Keratinocyte (primary cell): ENCODE results near the gene SMC2. TPM values are rescaled to one million over a fixed set of nuclear protein-coding genes. Genes with fewer than 3 reads are reported as not detected.

Source experiments
- DNase-seq: peaks from one replicate; pipeline ENCODE4 v3.0.0-alpha.2; 2011; ENCODE audit warnings: low read depth, missing footprints, low spot score
- FAIRE-seq: peaks from 2 replicates; lab custom pipeline; 2011; peaks lifted over from hg19 to GRCh38; lab: Jason Lieb, UNC
- H2AFZ ChIP-seq: 2 replicates; pipeline ENCODE4 v1.6.0; 2012; ENCODE audit warnings: low read length, control low read depth, inconsistent platforms; ENCODE audit not compliant: control insufficient read depth
- H3K27ac ChIP-seq: 2 replicates; pipeline ENCODE4 v1.5.1; 2011; ENCODE audit warnings: low read length; ENCODE audit not compliant: control insufficient read depth, insufficient read depth
- H3K27me3 ChIP-seq: 3 replicates; pipeline ENCODE4 v1.6.0; 2011; ENCODE audit warnings: low read length; ENCODE audit not compliant: control insufficient read depth, insufficient read depth; ENCODE audit errors: extremely low read depth
- H3K36me3 ChIP-seq, 2 experiments: 2 replicates in 1 of 2; 3 replicates in 1 of 2; pipeline ENCODE4 v1.5.1; 2011; ENCODE audit warnings: low read length in 2 of 2, mild to moderate bottlenecking in 1 of 2; ENCODE audit not compliant: control insufficient read depth in 2 of 2, insufficient read depth in 2 of 2; ENCODE audit errors: extremely low read depth in 1 of 2
- H3K4me1 ChIP-seq: 3 replicates; pipeline ENCODE4 v1.5.1; 2011; ENCODE audit warnings: low read length; ENCODE audit not compliant: control insufficient read depth, insufficient read depth; ENCODE audit errors: extremely low read depth
- H3K4me2 ChIP-seq: 3 replicates; pipeline ENCODE4 v1.6.0; 2011; ENCODE audit warnings: low read depth, low read length; ENCODE audit not compliant: control insufficient read depth, insufficient read depth; ENCODE audit errors: extremely low read depth
- H3K4me3 ChIP-seq, 3 experiments: fragments of 200-600 bp in 1 of 3; sonication (generic) in 1 of 3; 2 replicates in 2 of 3; 3 replicates in 1 of 3; pipeline ENCODE4 v1.5.1; 2011 to 2016; ENCODE audit warnings: low read length in 3 of 3, mild to moderate bottlenecking in 3 of 3, control low read depth in 2 of 3, inconsistent platforms in 1 of 3, low read depth in 1 of 3, mixed read lengths in 1 of 3, mixed run types in 1 of 3, moderate library complexity in 1 of 3; ENCODE audit not compliant: control insufficient read depth in 2 of 3, insufficient read depth in 2 of 3; ENCODE audit errors: extremely low read depth in 1 of 3
- H3K79me2 ChIP-seq: 2 replicates; pipeline ENCODE4 v1.6.0; 2012; ENCODE audit warnings: low read length; ENCODE audit not compliant: control insufficient read depth, insufficient read depth
- H3K9ac ChIP-seq: 3 replicates; pipeline ENCODE4 v1.6.0; 2011; ENCODE audit warnings: low read length; ENCODE audit not compliant: control insufficient read depth, insufficient read depth; ENCODE audit errors: extremely low read depth
- H3K9me1 ChIP-seq: 3 replicates; pipeline ENCODE4 v1.6.0; 2011; ENCODE audit warnings: low read length; ENCODE audit not compliant: control insufficient read depth, insufficient read depth; ENCODE audit errors: extremely low read depth
- H3K9me3 ChIP-seq: 2 replicates; pipeline ENCODE4 v1.5.1; 2012; ENCODE audit warnings: low read depth, low read length; ENCODE audit not compliant: control insufficient read depth
- H4K20me1 ChIP-seq: 3 replicates; pipeline ENCODE4 v1.6.0; 2011; ENCODE audit warnings: low read length; ENCODE audit not compliant: control insufficient read depth, insufficient read depth; ENCODE audit errors: extremely low read depth
- EZH2 ChIP-seq: IDR thresholded peaks from one replicate; pipeline ENCODE4 v1.6.1; 2012; ENCODE audit warnings: inconsistent platforms, mild to moderate bottlenecking, low read length, moderate library complexity
- dilution Hi-C: fragments of 300-500 bp; cut with MboI; formaldehyde crosslinking; loops from one replicate; pipeline ENCODE4 v1.7.0; 2020; ENCODE audit warnings: low sequenced_read_pairs; ENCODE audit not compliant: extremely low pct_ligation_motif_present
- polyA plus RNA-seq, 5 experiments: library from polyadenylated mRNA; depleted of rRNA in 3 of 5; stranded (reverse) in 3 of 5; stranded (forward) in 1 of 5; unstranded in 1 of 5; fragments of >200 nt; gene quantifications; 1 replicate in 1 of 5; 2 replicates in 3 of 5; 3 replicates in 1 of 5; pipeline versions ENCODE4 v1.2.1 to v1.2.3, GENCODE V29; 2011 to 2012; ENCODE audit warnings: missing spikeins in 2 of 5, low read depth in 1 of 5, low replicate concordance in 1 of 5
- TF ChIP-seq, protein P1 (sequence below), 3 experiments: IDR thresholded peaks in 1 of 3; conservative IDR thresholded peaks in 1 of 3; optimal IDR thresholded peaks in 1 of 3; 2 replicates in 2 of 3; 3 replicates in 1 of 3; pipeline versions ENCODE3 to v1.5.1; 2011; ENCODE audit warnings: low read length in 3 of 3, mild to moderate bottlenecking in 3 of 3, moderate library complexity in 2 of 3, control low read depth in 1 of 3, inconsistent platforms in 1 of 3; ENCODE audit not compliant: insufficient read depth in 2 of 3; ENCODE audit errors: extremely low read depth in 1 of 3

SMC2 gene
- polyA plus RNA-seq, 1 donor (not counting 4 experiments of a cell fraction or from before 2014, with no cell fraction given) = 13.9 TPM

DNA sequence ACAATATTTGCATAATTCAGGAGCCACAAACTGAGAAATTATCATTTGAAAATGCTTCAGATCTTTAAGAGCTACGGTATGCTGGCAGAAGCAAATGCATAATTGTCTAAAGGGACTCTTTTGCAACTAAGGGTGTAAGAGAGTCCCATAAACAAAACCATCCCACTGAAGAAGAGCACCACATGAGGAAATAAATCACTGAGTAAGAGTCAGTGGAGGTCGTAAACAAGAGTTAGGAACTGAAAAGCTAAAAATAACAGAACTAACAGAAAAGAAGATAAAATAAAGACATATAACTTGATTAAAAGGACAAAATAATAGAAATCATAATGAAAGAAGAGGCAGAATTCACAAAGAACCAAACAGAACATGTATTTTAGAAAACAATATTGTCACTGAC lies 3.5 kb upstream of the SMC2 start:
- FAIRE-seq (no peak), DNase-seq (no peak)
- dilution Hi-C loops = no loop called here
- no peak overlapping the region for H3K9ac ChIP-seq
- H3K27me3 ChIP-seq = no peaks in the 10 kb centered on the region
- H3K4me3 ChIP-seq = no peak overlapping the region
- no peaks in the 10 kb centered on the region for H3K9me1 ChIP-seq
- no peaks in the 10 kb centered on the region for H3K9me3 ChIP-seq
- no peak overlapping the region for H3K4me2 ChIP-seq
- no peak overlapping the region for H3K27ac ChIP-seq
- H3K4me1 ChIP-seq = peaks cover 17% of the 10 kb centered on the region
- TF ChIP-seq EZH2 = no peak
- TF ChIP-seq, protein P1, sequence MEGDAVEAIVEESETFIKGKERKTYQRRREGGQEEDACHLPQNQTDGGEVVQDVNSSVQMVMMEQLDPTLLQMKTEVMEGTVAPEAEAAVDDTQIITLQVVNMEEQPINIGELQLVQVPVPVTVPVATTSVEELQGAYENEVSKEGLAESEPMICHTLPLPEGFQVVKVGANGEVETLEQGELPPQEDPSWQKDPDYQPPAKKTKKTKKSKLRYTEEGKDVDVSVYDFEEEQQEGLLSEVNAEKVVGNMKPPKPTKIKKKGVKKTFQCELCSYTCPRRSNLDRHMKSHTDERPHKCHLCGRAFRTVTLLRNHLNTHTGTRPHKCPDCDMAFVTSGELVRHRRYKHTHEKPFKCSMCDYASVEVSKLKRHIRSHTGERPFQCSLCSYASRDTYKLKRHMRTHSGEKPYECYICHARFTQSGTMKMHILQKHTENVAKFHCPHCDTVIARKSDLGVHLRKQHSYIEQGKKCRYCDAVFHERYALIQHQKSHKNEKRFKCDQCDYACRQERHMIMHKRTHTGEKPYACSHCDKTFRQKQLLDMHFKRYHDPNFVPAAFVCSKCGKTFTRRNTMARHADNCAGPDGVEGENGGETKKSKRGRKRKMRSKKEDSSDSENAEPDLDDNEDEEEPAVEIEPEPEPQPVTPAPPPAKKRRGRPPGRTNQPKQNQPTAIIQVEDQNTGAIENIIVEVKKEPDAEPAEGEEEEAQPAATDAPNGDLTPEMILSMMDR (optimal IDR thresholded peaks at IDR 0.05 in 1 of 3, IDR thresholded peaks at IDR 0.05 in 1 of 3, conservative IDR thresholded peaks at IDR 0.05 in 1 of 3; ENCODE audit: extremely low read depth in 1 of 3, insufficient read depth in 2 of 3, low read length in 3 of 3) = no peak
- no peaks in the 10 kb centered on the region for H4K20me1 ChIP-seq
- H3K79me2 ChIP-seq = peaks cover 12% of the 10 kb centered on the region
- H3K36me3 ChIP-seq = no peaks in the 10 kb centered on the region
- no peak overlapping the region for H2AFZ ChIP-seq

DNA sequence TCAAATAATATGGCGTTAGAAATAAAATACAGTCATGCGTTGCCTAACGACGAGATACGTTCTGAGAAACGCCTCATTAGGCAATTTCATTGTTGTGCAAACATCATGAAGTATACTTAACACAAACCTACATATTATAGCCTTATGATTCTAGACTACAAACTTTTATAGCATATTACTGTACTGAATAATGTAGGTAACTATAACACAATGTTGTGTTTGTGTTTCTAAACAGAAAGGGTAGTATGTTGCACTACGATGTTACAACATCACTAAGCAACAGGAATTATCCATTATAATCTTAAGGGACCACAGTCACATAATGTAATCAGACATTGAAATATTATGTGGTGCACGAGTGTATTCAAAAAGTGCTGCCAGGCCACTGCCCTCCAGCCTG lies 3.0 kb upstream of the SMC2 start:
- H3K4me1 ChIP-seq = peaks cover 19% of the 10 kb centered on the region
- H3K4me2 ChIP-seq = no peak overlapping the region
- no peak overlapping the region for H3K4me3 ChIP-seq
- H3K27me3 ChIP-seq = no peaks in the 10 kb centered on the region
- no peaks in the 10 kb centered on the region for H3K36me3 ChIP-seq
- TF ChIP-seq, protein P1 (optimal IDR thresholded peaks at IDR 0.05 in 1 of 3, IDR thresholded peaks at IDR 0.05 in 1 of 3, conservative IDR thresholded peaks at IDR 0.05 in 1 of 3; ENCODE audit: extremely low read depth in 1 of 3, insufficient read depth in 2 of 3, low read length in 3 of 3) = no peak
- no peak for TF ChIP-seq EZH2
- FAIRE-seq (no peak), DNase-seq (no peak)
- H3K27ac ChIP-seq = no peak overlapping the region
- H2AFZ ChIP-seq = no peak overlapping the region
- no peaks in the 10 kb centered on the region for H3K9me3 ChIP-seq
- dilution Hi-C loops = no loop called here
- peaks cover 17% of the 10 kb centered on the region for H3K79me2 ChIP-seq
- H3K9ac ChIP-seq = no peak overlapping the region
- no peaks in the 10 kb centered on the region for H3K9me1 ChIP-seq
- H4K20me1 ChIP-seq = no peaks in the 10 kb centered on the region
